ENCODE data around the gene GJB1.

- TF ChIP-seq CTCF (conservative IDR thresholded peaks at IDR 0.05; ENCODE audit: low read length) (no peak), EZH2phosphoT487 (IDR thresholded peaks at IDR 0.05; ENCODE audit: borderline replicate concordance, low read depth, low read length) (no peak)
These were observed 12.5 kb downstream of the GJB1 start for GRCh38 chrX:71235482-71235881.
